GM12873 (cell line): ENCODE data around the gene MACROD2.
A peak's percentile ranks its signal among the peaks of the same experiment; 100 is the strongest.

Experiments used
- CTCF ChIP-seq: IDR thresholded peaks from 2 replicates; pipeline ENCODE4 v1.5.1; 2012; ENCODE audit warnings: low read depth, mild to moderate bottlenecking, moderate library complexity, low read length, control low read depth; ENCODE audit not compliant: insufficient read depth; ENCODE audit errors: missing control alignments

The MACROD2 gene

DNA sequence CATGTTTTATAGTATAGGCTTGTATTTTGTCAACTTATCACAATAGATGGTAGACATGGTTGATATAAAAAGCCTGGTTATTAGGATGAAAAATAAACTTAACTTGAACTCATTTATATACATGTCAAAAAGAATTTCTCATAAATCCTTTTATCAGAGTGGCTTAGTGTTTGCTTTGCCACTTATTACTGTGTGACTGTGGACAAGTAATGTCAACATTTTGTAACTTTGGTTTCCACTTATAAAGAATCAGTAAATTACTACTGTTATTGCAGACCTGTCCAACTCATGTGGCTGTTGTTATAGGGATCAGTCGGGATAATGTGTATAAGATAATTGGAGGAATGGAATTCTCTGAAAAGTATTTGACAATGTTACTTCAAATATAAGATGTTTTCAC lies 1236.9 kb downstream of the MACROD2 start:
- no peak for TF ChIP-seq CTCF

- no peak for TF ChIP-seq CTCF
Measured at GRCh38 chr20:15235471-15236198, 1240.3 kb downstream of the MACROD2 start.

- peak; percentile 72 for TF ChIP-seq CTCF
Measured at GRCh38 chr20:15236812-15237211, 1241.5 kb downstream of the MACROD2 start.

GRCh38 chr20:15239542-15240206 lies 1244.4 kb downstream of the MACROD2 start:
- TF ChIP-seq CTCF = no peak

DNA sequence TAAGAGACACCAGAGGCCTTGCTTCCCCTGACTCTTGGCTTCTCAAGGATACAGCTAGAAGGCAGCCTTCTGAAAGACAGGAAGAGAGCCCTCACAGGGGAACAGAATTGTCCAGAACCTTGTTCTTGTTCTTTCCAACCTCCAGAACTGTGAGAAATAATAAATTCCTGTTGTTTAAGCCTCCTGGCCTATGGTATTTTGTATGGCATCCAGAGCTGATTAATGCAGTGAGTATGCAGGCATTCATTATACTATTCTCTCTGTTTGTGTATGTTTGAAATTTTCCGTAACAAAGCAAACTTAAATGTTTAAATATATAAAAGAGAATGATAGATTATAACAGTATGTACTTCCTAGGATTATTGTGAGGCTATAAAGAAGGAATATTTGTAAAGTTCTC lies 1245.5 kb downstream of the MACROD2 start:
- no peak for TF ChIP-seq CTCF

- TF ChIP-seq CTCF = no peak
Measured at GRCh38 chr20:15241681-15242080, 1246.4 kb downstream of the MACROD2 start.

- TF ChIP-seq CTCF = no peak
Measured at GRCh38 chr20:15242773-15243172, 1247.5 kb downstream of the MACROD2 start.
